ENCODE measurements around the gene TOR3A.

DNA sequence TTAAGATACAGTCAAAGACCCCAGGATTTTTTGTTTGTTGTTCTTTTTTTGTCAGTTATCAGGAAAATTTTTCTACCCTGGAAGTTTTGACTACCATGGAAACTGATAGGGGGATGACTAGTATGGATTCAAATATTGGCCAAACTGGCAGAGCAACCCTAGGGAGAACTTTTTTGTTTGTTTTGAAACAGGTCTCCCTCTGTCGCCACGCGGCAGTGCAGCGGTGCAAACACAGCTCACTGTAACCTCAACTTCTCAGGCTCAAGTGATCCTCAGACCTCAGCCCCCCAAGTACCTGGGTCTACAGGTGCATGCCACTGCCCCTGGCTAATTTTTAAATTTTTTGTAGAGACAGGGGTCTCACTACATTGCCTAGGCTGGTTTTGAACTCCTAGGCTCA is 46.6 kb downstream of the TOR3A start:
- TF ChIP-seq EZH2 (IDR thresholded peaks at IDR 0.05; ENCODE audit: borderline replicate concordance, insufficient read depth, low read depth, low read length, poor library complexity, severe bottlenecking), result no peak
- TF ChIP-seq, protein P1, sequence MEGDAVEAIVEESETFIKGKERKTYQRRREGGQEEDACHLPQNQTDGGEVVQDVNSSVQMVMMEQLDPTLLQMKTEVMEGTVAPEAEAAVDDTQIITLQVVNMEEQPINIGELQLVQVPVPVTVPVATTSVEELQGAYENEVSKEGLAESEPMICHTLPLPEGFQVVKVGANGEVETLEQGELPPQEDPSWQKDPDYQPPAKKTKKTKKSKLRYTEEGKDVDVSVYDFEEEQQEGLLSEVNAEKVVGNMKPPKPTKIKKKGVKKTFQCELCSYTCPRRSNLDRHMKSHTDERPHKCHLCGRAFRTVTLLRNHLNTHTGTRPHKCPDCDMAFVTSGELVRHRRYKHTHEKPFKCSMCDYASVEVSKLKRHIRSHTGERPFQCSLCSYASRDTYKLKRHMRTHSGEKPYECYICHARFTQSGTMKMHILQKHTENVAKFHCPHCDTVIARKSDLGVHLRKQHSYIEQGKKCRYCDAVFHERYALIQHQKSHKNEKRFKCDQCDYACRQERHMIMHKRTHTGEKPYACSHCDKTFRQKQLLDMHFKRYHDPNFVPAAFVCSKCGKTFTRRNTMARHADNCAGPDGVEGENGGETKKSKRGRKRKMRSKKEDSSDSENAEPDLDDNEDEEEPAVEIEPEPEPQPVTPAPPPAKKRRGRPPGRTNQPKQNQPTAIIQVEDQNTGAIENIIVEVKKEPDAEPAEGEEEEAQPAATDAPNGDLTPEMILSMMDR (IDR thresholded peaks at IDR 0.05), result no peak

All from B cell (primary cell).